Measurements from ENCODE around the gene KIF4A. TPM values are rescaled to one million over a fixed set of nuclear protein-coding genes. Genes with fewer than 3 reads are reported as not detected.
A peak's percentile ranks its signal among the peaks of the same experiment; 100 is the strongest.

The KIF4A gene
- total RNA-seq, 1 experiment from 2014 or later, result 40.3 TPM

DNA sequence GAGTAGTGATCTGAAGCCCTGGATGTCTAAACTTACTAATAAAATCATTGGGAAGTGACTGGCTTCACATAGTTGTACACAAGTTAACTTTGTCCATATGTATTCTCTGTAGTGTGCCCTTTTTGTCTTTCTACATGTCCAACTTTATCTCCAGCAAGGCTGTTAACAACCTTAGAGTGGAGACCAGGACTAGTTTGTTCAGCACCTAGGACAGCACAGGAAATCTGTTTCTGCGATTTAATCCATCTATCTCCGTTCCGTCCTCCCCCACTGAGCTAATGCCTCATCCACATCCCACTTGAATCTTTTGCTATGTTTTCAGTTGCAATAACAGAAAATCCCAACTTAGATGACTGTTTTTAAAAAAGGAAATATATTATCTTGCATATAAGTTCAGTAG is 25.1 kb upstream of the KIF4A start:
- Histone ChIP-seq H3K36me3 (ENCODE audit: control insufficient read depth in 1 of 2, insufficient read depth in 2 of 2, low read length in 2 of 2) (no peaks in the 10 kb centered on the region), H3K27me3 (ENCODE audit: insufficient read depth, low read length) (no peaks in the 10 kb centered on the region), H3K4me3 (replicated peaks in 1 of 2; ENCODE audit: low read depth in 1 of 2, low read length in 2 of 2) (no peak overlapping the region), H3K9me3 (ENCODE audit: control insufficient read depth in 1 of 2, insufficient read depth in 1 of 2, low read depth in 1 of 2, low read length in 2 of 2) (no peaks in the 10 kb centered on the region), H2AFZ (ENCODE audit: low read depth, low read length, poor library complexity, severe bottlenecking) (no peak overlapping the region), H3K4me1 (ENCODE audit: control insufficient read depth in 1 of 2, insufficient read depth in 2 of 2, low read length in 2 of 2) (peaks cover 0 to 3% of the 10 kb centered on the region in 2 experiments; a peak in 1 of 4 replicates), H3K79me2 (ENCODE audit: insufficient read depth, low read length) (no peaks in the 10 kb centered on the region), H3K9ac (ENCODE audit: low read length) (no peak overlapping the region), H3K9me2 (ENCODE audit: insufficient read depth) (no peaks in the 10 kb centered on the region), H3K27ac (ENCODE audit: low read depth, low read length) (no peak overlapping the region), H4K20me1 (ENCODE audit: insufficient read depth) (no peaks in the 10 kb centered on the region), H3K4me2 (ENCODE audit: low read length) (no peak overlapping the region)
- POLR2A ChIA-PET, result no interaction called here
- BruUV-seq (replicated peaks), result no TSS peak
- ATAC-seq (no peak), DNase-seq (ENCODE audit: low read depth, low spot score) (no peak)
- TF ChIP-seq, protein P1, sequence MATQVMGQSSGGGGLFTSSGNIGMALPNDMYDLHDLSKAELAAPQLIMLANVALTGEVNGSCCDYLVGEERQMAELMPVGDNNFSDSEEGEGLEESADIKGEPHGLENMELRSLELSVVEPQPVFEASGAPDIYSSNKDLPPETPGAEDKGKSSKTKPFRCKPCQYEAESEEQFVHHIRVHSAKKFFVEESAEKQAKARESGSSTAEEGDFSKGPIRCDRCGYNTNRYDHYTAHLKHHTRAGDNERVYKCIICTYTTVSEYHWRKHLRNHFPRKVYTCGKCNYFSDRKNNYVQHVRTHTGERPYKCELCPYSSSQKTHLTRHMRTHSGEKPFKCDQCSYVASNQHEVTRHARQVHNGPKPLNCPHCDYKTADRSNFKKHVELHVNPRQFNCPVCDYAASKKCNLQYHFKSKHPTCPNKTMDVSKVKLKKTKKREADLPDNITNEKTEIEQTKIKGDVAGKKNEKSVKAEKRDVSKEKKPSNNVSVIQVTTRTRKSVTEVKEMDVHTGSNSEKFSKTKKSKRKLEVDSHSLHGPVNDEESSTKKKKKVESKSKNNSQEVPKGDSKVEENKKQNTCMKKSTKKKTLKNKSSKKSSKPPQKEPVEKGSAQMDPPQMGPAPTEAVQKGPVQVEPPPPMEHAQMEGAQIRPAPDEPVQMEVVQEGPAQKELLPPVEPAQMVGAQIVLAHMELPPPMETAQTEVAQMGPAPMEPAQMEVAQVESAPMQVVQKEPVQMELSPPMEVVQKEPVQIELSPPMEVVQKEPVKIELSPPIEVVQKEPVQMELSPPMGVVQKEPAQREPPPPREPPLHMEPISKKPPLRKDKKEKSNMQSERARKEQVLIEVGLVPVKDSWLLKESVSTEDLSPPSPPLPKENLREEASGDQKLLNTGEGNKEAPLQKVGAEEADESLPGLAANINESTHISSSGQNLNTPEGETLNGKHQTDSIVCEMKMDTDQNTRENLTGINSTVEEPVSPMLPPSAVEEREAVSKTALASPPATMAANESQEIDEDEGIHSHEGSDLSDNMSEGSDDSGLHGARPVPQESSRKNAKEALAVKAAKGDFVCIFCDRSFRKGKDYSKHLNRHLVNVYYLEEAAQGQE (IDR thresholded peaks at IDR 0.05; ENCODE audit: low read depth), result peak; percentile 35
- no peak for TF ChIP-seq EZH2phosphoT487 (IDR thresholded peaks at IDR 0.05; ENCODE audit: borderline replicate concordance)
- RAD21 ChIA-PET (ENCODE audit: low non-redundant PET in 1 of 2, low total read pairs in 2 of 2, uncharacterized antibody in 2 of 2, unreplicated experiment in 2 of 2), result no interaction called here
- intact Hi-C loops (cut with micrococcal nuclease), result loop anchor here (5.0 kb wide), 1 partner anchor 67 kb away; no protein-coding TSS in a partner anchor
- CTCF ChIA-PET, result no interaction called here

DNA sequence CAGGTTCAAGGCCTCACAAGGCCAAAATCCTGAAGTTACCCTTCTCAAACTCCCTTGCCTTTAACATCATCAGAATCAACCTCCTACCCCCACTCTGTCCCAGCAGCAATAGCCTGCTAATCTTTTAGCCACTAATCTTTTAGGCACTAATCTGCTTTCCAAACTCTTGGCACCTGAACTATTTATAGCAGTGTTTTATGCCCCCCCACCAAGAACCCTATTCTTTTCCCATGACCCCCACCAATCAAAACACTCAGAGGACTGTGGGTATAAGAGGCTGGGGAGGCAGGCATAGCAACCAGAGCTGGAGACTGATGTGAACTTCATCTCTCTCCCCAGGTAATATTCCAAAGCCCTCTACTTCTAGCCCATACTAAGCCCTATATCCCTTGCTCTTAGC is 21.9 kb upstream of the KIF4A start, which contains the start of gene ARR3:
Gene ARR3 (plus strand): TSS at position 301 of the 400 bp plus-strand sequence. CDS start 1,052 bp downstream, outside the sequence.
- H3K4me1 ChIP-seq (ENCODE audit: control insufficient read depth in 1 of 2, insufficient read depth in 2 of 2, low read length in 2 of 2), result no peaks in the 10 kb centered on the region
- H3K9ac ChIP-seq (ENCODE audit: low read length), result no peak within 1 kb of the TSS
- H3K27me3 ChIP-seq (ENCODE audit: insufficient read depth, low read length), result no peaks in the 10 kb centered on the region
- RAD21 ChIA-PET (ENCODE audit: low non-redundant PET in 1 of 2, low total read pairs in 2 of 2, uncharacterized antibody in 2 of 2, unreplicated experiment in 2 of 2), result no interaction called here
- no peaks in the 10 kb centered on the region for H3K9me3 ChIP-seq (ENCODE audit: control insufficient read depth in 1 of 2, insufficient read depth in 1 of 2, low read depth in 1 of 2, low read length in 2 of 2)
- H3K27ac ChIP-seq (ENCODE audit: low read depth, low read length), result no peak within 1 kb of the TSS
- CTCF ChIA-PET, result no interaction called here
- POLR2A ChIA-PET, result no interaction called here
- ATAC-seq (no peak), DNase-seq (ENCODE audit: low read depth, low spot score) (no peak)
- H3K9me2 ChIP-seq (ENCODE audit: insufficient read depth), result no peaks in the 10 kb centered on the region
- no peak within 1 kb of the TSS for H3K4me2 ChIP-seq (ENCODE audit: low read length)
- H3K79me2 ChIP-seq (ENCODE audit: insufficient read depth, low read length), result no peaks in the 10 kb centered on the region
- intact Hi-C loops (cut with micrococcal nuclease), result no loop called here
- no peaks in the 10 kb centered on the region for H3K36me3 ChIP-seq (ENCODE audit: control insufficient read depth in 1 of 2, insufficient read depth in 2 of 2, low read length in 2 of 2)
- no peaks in the 10 kb centered on the region for H4K20me1 ChIP-seq (ENCODE audit: insufficient read depth)
- no peak within 1 kb of the TSS for H3K4me3 ChIP-seq (replicated peaks in 1 of 2; ENCODE audit: low read depth in 1 of 2, low read length in 2 of 2)
- no peak within 1 kb of the TSS for H2AFZ ChIP-seq (ENCODE audit: low read depth, low read length, poor library complexity, severe bottlenecking)
- BruUV-seq (replicated peaks), result no TSS peak
- TF ChIP-seq SRF (IDR thresholded peaks at IDR 0.05; ENCODE audit: low read depth) (no peak), YY1 (IDR thresholded peaks at IDR 0.05; ENCODE audit: extremely low read depth, insufficient replicate concordance, low read depth, low read length) (no peak), POLR2AphosphoS5 (IDR thresholded peaks at IDR 0.05; ENCODE audit: low read depth, low read length) (no peak), CEBPB (IDR thresholded peaks at IDR 0.05; ENCODE audit: low read depth) (no peak), ELF1 (IDR thresholded peaks at IDR 0.05; ENCODE audit: borderline replicate concordance, low read depth) (no peak), SIN3A (IDR thresholded peaks at IDR 0.05; ENCODE audit: low read depth) (no peak), TCF7L2 (IDR thresholded peaks at IDR 0.05; ENCODE audit: borderline replicate concordance, extremely low read depth, insufficient read depth, insufficient read length) (no peak), EZH2phosphoT487 (IDR thresholded peaks at IDR 0.05; ENCODE audit: borderline replicate concordance) (no peak)
- TF ChIP-seq, protein P2, sequence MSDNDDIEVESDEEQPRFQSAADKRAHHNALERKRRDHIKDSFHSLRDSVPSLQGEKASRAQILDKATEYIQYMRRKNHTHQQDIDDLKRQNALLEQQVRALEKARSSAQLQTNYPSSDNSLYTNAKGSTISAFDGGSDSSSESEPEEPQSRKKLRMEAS (IDR thresholded peaks at IDR 0.05), result no peak
- TF ChIP-seq, protein P1 (IDR thresholded peaks at IDR 0.05; ENCODE audit: low read depth), result no peak

Data from HCT116 (cell line).